HG02870 (cell line): Measurements from ENCODE around the gene GSS.

ENCODE experiments used
- ATAC-seq: cut with Tn5 transposase; IDR thresholded peaks from one replicate; pipeline ENCODE4 v1.9.1; 2021; ENCODE audit warnings: mild to moderate bottlenecking, moderate library complexity; ENCODE audit not compliant: unreplicated experiment

Gene GSS

DNA sequence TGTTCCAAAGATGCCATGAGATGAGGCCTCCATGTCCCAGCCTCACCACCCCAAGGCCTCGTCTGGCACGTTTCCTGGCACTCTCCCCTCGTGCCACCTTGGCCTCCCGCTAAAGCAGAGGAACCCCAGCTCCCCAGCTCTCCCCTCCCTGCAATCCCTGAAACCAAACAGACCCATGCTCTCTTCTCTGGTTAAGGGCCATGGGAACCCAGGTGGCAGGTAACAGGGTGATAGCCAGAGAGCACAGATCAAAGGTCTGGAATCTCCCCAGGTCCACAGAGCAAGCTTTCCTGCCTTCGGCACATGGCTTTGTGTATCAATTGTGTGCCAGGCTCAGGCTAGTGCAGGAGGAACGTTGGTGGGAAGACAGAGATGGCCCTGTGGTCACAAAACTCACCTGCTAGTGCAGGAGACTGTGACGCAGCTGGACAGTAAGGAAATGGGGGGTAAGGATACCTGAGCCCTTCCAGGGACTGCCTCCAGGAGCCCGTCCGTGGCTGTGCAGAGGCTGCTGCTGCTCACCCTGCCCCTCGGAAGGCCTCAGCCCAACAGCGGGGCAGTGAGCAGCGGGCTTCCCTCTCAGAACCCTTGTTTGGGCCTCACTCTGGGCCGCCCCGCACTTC lies 39.0 kb upstream of the GSS start:
- no peak for ATAC-seq

DNA sequence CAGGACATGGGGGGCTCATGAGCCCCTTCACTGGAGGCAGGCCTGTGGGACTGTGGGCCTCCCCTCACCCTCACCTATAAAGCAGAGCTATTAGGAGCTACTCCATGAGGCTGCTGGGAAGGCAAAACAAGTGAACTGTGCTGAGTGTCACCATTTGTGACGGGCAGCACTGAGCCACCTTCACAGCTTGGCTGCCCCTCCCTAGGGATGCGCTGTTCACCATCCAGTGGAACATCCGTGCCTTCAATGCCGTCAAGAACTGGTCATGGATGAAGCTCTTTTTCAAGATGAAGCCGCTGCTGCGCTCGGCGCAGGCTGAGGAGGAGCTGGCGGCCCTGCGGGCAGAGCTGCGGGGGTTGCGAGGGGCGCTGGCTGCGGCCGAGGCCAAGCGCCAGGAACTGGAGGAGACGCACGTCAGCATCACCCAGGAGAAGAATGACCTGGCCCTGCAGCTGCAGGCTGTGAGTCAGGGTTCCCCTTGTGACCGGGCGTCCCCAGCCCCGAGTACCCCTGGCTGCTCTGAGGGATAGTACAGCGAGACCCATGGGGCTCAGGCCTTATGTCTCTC lies 38.4 kb upstream of the GSS start:
- ATAC-seq: no peak

- no peak for ATAC-seq
These were observed 37.3 kb upstream of the GSS start for GRCh38 chr20:34992751-34993417.

- ATAC-seq: no peak
These were observed 35.1 kb upstream of the GSS start for GRCh38 chr20:34990661-34991214.

DNA sequence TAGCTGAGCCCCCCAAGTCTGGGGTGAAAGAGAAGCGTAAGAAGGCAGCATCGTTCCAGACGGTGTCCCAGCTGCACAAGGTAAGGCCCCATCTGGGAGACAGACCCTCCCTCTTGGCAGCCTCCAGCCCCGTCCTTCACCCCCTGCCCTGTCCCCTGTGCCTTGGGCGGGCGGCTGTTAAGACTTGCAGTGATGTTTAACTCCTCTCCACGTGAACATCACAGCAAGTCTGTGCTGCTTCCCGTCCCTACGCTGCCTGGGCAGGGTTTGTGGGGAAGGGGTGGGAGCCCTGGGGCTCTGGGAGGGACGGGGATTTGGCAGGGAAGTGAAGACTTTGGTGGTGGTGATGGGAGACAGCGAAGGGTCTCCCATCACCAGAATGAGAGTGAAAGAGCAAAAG lies 34.6 kb upstream of the GSS start:
- ATAC-seq: no peak

DNA sequence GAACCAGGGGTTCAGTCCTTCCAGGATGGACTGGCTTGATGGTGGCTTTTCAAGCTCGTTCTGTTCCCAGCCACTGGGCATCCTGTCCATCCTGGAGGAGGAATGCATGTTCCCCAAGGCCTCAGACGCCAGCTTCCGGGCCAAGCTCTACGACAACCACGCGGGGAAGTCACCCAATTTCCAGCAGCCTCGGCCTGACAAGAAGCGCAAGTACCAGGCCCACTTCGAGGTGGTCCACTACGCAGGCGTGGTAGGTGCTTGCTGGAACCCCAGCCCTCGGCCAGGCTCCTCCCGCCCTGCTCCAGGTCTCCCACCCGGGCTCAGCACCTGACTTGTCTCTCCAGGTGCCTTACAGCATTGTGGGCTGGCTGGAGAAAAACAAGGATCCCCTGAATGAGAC lies 34.1 kb upstream of the GSS start:
- ATAC-seq: no peak

GRCh38 chr20:34989118-34989517 lies 33.5 kb upstream of the GSS start:
- ATAC-seq: no peak

- no peak for ATAC-seq
These were observed 32.6 kb upstream of the GSS start for GRCh38 chr20:34988191-34988540.

GRCh38 chr20:34987288-34988190 lies 31.9 kb upstream of the GSS start:
- ATAC-seq: no peak

GRCh38 chr20:34986311-34987287 lies 31.0 kb upstream of the GSS start:
- ATAC-seq: no peak

GRCh38 chr20:34985461-34986310 lies 30.1 kb upstream of the GSS start:
- ATAC-seq: no peak

DNA sequence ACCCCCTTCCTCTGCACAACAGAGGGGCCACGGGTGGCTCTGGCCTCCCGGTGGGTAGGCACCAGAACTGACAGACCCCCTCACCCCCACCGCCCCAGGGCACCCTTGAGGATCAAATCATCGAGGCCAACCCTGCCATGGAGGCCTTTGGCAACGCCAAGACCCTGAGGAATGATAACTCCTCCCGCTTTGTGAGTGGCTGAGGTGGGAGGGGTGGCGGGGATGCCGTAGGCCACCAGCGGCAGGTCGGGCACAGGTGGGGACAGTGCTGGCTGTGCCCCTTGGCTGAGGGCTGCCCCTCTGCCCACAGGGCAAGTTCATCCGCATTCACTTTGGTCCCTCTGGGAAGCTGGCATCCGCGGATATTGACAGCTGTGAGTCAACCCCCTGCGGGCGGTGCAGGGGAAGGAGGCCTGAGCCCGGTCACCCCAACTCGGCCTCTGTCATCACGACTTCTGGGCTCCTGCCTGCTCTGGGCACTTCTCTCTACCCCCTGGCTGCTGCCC lies 29.2 kb upstream of the GSS start:
- no peak for ATAC-seq

- no peak for ATAC-seq
These were observed 28.6 kb upstream of the GSS start for GRCh38 chr20:34983995-34984735.

DNA sequence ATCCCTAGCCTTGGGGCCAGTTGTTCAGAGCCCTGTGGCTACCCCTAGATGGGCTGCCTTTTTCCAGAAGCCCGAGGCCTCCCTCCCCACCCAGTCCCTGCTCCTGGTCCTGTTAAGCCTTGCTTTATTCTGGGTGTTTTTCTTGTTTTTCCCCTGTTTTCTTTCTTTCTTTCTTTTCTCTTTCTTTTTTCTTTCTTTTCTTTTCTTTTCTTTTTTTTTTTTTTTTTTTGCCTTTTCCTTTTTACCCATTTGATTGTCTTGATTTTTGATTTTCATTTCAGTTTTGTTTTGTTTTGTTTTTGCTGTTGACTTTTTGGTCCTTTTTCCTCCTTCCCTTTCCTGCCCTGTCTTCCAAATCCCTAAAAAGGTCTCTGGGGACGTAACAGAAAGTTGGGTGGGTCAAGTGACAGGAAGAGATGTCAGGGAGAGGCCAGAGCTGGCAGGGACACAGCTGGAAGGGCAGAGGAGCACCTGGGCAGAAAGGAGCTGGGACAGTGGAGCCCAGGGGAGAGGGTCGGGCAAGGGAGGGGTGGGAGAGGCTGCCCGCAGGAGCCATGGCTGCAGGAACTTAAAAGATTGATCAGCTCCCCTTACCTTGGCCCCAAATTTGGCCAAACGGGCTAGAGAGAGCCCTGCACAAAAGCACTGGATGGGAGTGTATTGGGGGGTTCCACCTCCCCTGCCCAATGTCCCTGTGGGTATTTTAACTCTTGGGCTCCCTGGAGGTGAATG lies 27.6 kb upstream of the GSS start:
- no peak for ATAC-seq

- ATAC-seq: no peak
These were observed 26.9 kb upstream of the GSS start for GRCh38 chr20:34982270-34983088.

GRCh38 chr20:34980543-34981233 lies 25.1 kb upstream of the GSS start:
- ATAC-seq: no peak
